Lower lobe of right lung (tissue), 2 donors: ENCODE results near the gene UBE2F. TPM values are rescaled to one million over a fixed set of nuclear protein-coding genes. Genes with fewer than 3 reads are reported as not detected.

Source experiments
- ATAC-seq, 2 donors: fragments of 200-7000 bp; cut with Tn5 transposase; one replicate each; pipeline ENCODE4 v1.9.1; 2020 to 2022; ENCODE audit warnings: mild to moderate bottlenecking in 2 of 2, moderate library complexity in 2 of 2
- DNase-seq: peaks from one replicate; pipeline ENCODE4 v3.0.0-alpha.2; 2020
- H3K27ac ChIP-seq: fragments of 200-600 bp; one replicate; pipeline ENCODE4 v1.8.0; 2022
- H3K27me3 ChIP-seq: fragments of 200-600 bp; one replicate; pipeline ENCODE4 v1.8.0; 2022; ENCODE audit warnings: low read depth
- H3K36me3 ChIP-seq: fragments of 200-600 bp; one replicate; pipeline ENCODE4 v1.8.0; 2022; ENCODE audit warnings: mild to moderate bottlenecking
- H3K4me1 ChIP-seq: fragments of 200-600 bp; one replicate; pipeline ENCODE4 v1.8.0; 2022
- H3K4me3 ChIP-seq: fragments of 200-600 bp; one replicate; pipeline ENCODE4 v1.8.0; 2022; ENCODE audit warnings: mild to moderate bottlenecking
- H3K9me3 ChIP-seq: fragments of 200-600 bp; one replicate; pipeline ENCODE4 v1.8.0; 2022
- CTCF ChIP-seq: fragments of 200-600 bp; IDR thresholded peaks from one replicate; pipeline ENCODE4 v1.8.0; 2022; ENCODE audit warnings: antibody characterized with exemption, mild to moderate bottlenecking
- intact Hi-C: fragments of 100-400 bp; cut with DNase I; formaldehyde crosslinking; loops from one replicate; pipeline ENCODE4 v1.11.0; 2022
- total RNA-seq: library from RNA; stranded (reverse); fragmentation: NEBNext Ultra II Directional; extraction: Animal tissue kit (Norgen Biotek cat#: 25700); gene quantifications from one replicate; pipeline ENCODE4 v1.2.1, GENCODE V29; 2021
- donor health status: DM: no; HTN: yes; CAD: no; lungs with severe emphysema.

Gene UBE2F
- total RNA-seq, 1 donor from 2014 or later, result 59.5 TPM

- Histone ChIP-seq H3K27ac (no peak overlapping the region), H3K4me1 (no peaks in the 10 kb centered on the region), H3K36me3 (peaks cover 64% of the 10 kb centered on the region), H3K4me3 (no peak overlapping the region), H3K27me3 (no peaks in the 10 kb centered on the region), H3K9me3 (no peaks in the 10 kb centered on the region)
- ATAC-seq (no peak), DNase-seq (no peak)
- intact Hi-C loops, result no loop called here
- TF ChIP-seq CTCF, result no peak
These were observed 75.3 kb downstream of the UBE2F start for GRCh38 chr2:238042090-238042489.

- DNase-seq (no peak), ATAC-seq (no peak)
- Histone ChIP-seq H3K9me3 (peaks cover 1% of the 10 kb centered on the region), H3K4me1 (no peaks in the 10 kb centered on the region), H3K27me3 (no peaks in the 10 kb centered on the region), H3K27ac (no peak overlapping the region), H3K36me3 (peaks cover 56% of the 10 kb centered on the region), H3K4me3 (no peak overlapping the region)
- TF ChIP-seq CTCF, result no peak
- intact Hi-C loops, result no loop called here
These were observed 76.2 kb downstream of the UBE2F start for GRCh38 chr2:238042849-238043584.

- peaks cover 9% of the 10 kb centered on the region for H3K9me3 ChIP-seq
- no peak overlapping the region for H3K27ac ChIP-seq
- H3K4me1 ChIP-seq, result no peaks in the 10 kb centered on the region
- no peak for ATAC-seq
- no peak for DNase-seq
- intact Hi-C loops, result no loop called here
- no peak for TF ChIP-seq CTCF
- H3K4me3 ChIP-seq, result no peak overlapping the region
- H3K36me3 ChIP-seq, result peaks cover 49% of the 10 kb centered on the region
- no peaks in the 10 kb centered on the region for H3K27me3 ChIP-seq
These were observed 77.0 kb downstream of the UBE2F start for GRCh38 chr2:238043851-238044250.

GRCh38 chr2:238045575-238045974, 78.8 kb downstream of the UBE2F start:
- no peak for TF ChIP-seq CTCF
- ATAC-seq, result no peak
- H3K27ac ChIP-seq, result no peak overlapping the region
- no peaks in the 10 kb centered on the region for H3K27me3 ChIP-seq
- peaks cover 34% of the 10 kb centered on the region for H3K36me3 ChIP-seq
- intact Hi-C loops, result no loop called here
- H3K9me3 ChIP-seq, result peaks cover 10% of the 10 kb centered on the region
- H3K4me1 ChIP-seq, result no peaks in the 10 kb centered on the region
- H3K4me3 ChIP-seq, result no peak overlapping the region
- DNase-seq, result no peak

- DNase-seq (no peak), ATAC-seq (no peak)
- Histone ChIP-seq H3K27ac (no peak overlapping the region), H3K9me3 (peaks cover 10% of the 10 kb centered on the region), H3K27me3 (no peaks in the 10 kb centered on the region), H3K4me1 (no peaks in the 10 kb centered on the region), H3K36me3 (peaks cover 21% of the 10 kb centered on the region), H3K4me3 (no peak overlapping the region)
- TF ChIP-seq CTCF, result no peak
- intact Hi-C loops, result no loop called here
These were observed 80.0 kb downstream of the UBE2F start for GRCh38 chr2:238046725-238047270.
